Glomerular visceral epithelial cell (primary cell): Measurements from ENCODE around the gene MPZL1.
A peak's percentile ranks its signal among the peaks of the same experiment; 100 is the strongest.
"Not testable (repeated sequence)": the region's sequence is repeated elsewhere in the genome, so short reads cannot be mapped to it uniquely, and the experiment has no call there.

Source experiments
- DNase-seq: peaks from one replicate; pipeline ENCODE4 v3.0.0-alpha.2; 2016; ENCODE audit errors: extremely low spot score

MPZL1 gene

GRCh38 chr1:167812972-167813371 is 91.2 kb downstream of the MPZL1 start:
- no peak for DNase-seq

GRCh38 chr1:167815650-167816049 is 93.9 kb downstream of the MPZL1 start:
- DNase-seq, result no peak

- DNase-seq, result peak; percentile 95
These were observed 98.3 kb downstream of the MPZL1 start for GRCh38 chr1:167819849-167820683.

GRCh38 chr1:167820684-167821355 is 99.0 kb downstream of the MPZL1 start:
- peak; percentile 54 for DNase-seq

GRCh38 chr1:167821356-167821685 is 99.5 kb downstream of the MPZL1 start:
- DNase-seq, result no peak

GRCh38 chr1:167821969-167822685 is 100.3 kb downstream of the MPZL1 start:
- DNase-seq, result no peak

GRCh38 chr1:167824163-167824794 is 102.5 kb downstream of the MPZL1 start:
- no peak for DNase-seq

- DNase-seq, result no peak
These were observed 103.8 kb downstream of the MPZL1 start for GRCh38 chr1:167825419-167826079.

GRCh38 chr1:167826127-167826526 is 104.3 kb downstream of the MPZL1 start:
- no peak for DNase-seq

- DNase-seq, result no peak
These were observed 108.1 kb downstream of the MPZL1 start for GRCh38 chr1:167829868-167830267.

GRCh38 chr1:167830668-167831067 is 108.9 kb downstream of the MPZL1 start:
- DNase-seq, result not testable (repeated sequence)

- no peak for DNase-seq
These were observed 110.9 kb downstream of the MPZL1 start for GRCh38 chr1:167832693-167833092.

- DNase-seq, result no peak
These were observed 112.1 kb downstream of the MPZL1 start for GRCh38 chr1:167833904-167834303.

- DNase-seq, result no peak
These were observed 114.4 kb downstream of the MPZL1 start for GRCh38 chr1:167836197-167836596.

GRCh38 chr1:167837326-167837725 is 115.5 kb downstream of the MPZL1 start:
- no peak for DNase-seq

GRCh38 chr1:167839009-167839408 is 117.2 kb downstream of the MPZL1 start:
- no peak for DNase-seq
